HL-60 (cell line): ENCODE data around the gene CSRNP3.

Source experiments
- DNase-seq, 2 experiments: peaks; one replicate each; pipeline ENCODE4 v3.0.0-alpha.2; 2010 to 2020; ENCODE audit warnings: low read depth in 1 of 2, low spot score in 1 of 2
- H3K27ac ChIP-seq: fragments of 250-450 bp; sonication (Bioruptor Pico); replicated peaks from 2 replicates; pipeline ENCODE4 v1.5.1; 2020; ENCODE audit warnings: mild to moderate bottlenecking, moderate library complexity
- H3K27me3 ChIP-seq: fragments of 250-450 bp; sonication (Bioruptor Pico); 2 replicates; pipeline ENCODE4 v1.5.1; 2021; ENCODE audit warnings: mild to moderate bottlenecking, moderate library complexity; ENCODE audit not compliant: insufficient read depth, poor library complexity, severe bottlenecking
- H3K4me3 ChIP-seq: replicated peaks from 2 replicates; pipeline ENCODE4 v1.5.1; 2011; ENCODE audit warnings: mild to moderate bottlenecking, control low read depth, low read length; ENCODE audit not compliant: insufficient read depth
- CTCF ChIP-seq: IDR thresholded peaks from one replicate; pipeline ENCODE4 v1.5.1; 2011; ENCODE audit warnings: low read length, control low read depth, inconsistent platforms; ENCODE audit not compliant: insufficient read depth
- GABPA ChIP-seq: IDR thresholded peaks from 2 replicates; pipeline ENCODE4 v1.6.1; 2012; ENCODE audit warnings: low read depth
- POLR2AphosphoS5 ChIP-seq: IDR thresholded peaks from 2 replicates; pipeline ENCODE4 v1.6.1; 2012; ENCODE audit warnings: low read depth
- REST ChIP-seq: IDR thresholded peaks from 2 replicates; pipeline ENCODE4 v1.6.1; 2012; ENCODE audit warnings: low read depth; ENCODE audit not compliant: insufficient replicate concordance
- SPI1 ChIP-seq: IDR thresholded peaks from 2 replicates; pipeline ENCODE4 v1.6.1; 2012; ENCODE audit warnings: low read depth, mild to moderate bottlenecking, borderline replicate concordance

The CSRNP3 gene

GRCh38 chr2:165462443-165462842, 7.1 kb upstream of the CSRNP3 start:
- TF ChIP-seq POLR2AphosphoS5 (no peak), GABPA (no peak), CTCF (no peak), REST (no peak), SPI1 (no peak)
- no peaks in the 10 kb centered on the region for H3K27me3 ChIP-seq
- no peak for DNase-seq
- H3K27ac ChIP-seq, result no peak overlapping the region
- no peak overlapping the region for H3K4me3 ChIP-seq

- H3K4me3 ChIP-seq, result no peak overlapping the region
- no peak for DNase-seq
- no peaks in the 10 kb centered on the region for H3K27me3 ChIP-seq
- TF ChIP-seq POLR2AphosphoS5 (no peak), GABPA (no peak), CTCF (no peak), SPI1 (no peak), REST (no peak)
- H3K27ac ChIP-seq, result no peak overlapping the region
Observed at GRCh38 chr2:165466386-165466785, 3.1 kb upstream of the CSRNP3 start.

GRCh38 chr2:165467921-165468320, 1.6 kb upstream of the CSRNP3 start:
- Histone ChIP-seq H3K27me3 (no peaks in the 10 kb centered on the region), H3K27ac (no peak overlapping the region), H3K4me3 (no peak overlapping the region)
- DNase-seq, result no peak
- TF ChIP-seq CTCF (no peak), SPI1 (no peak), GABPA (no peak), POLR2AphosphoS5 (no peak), REST (no peak)
